OCI-LY1 (cell line): ENCODE data around the gene TENM4.

Experiments used
- CTCF ChIP-seq: fragments of 200-600 bp; sonication (generic), shearing (Covaris generic); IDR thresholded peaks from 2 replicates; pipeline ENCODE4 v1.5.1; 2017; ENCODE audit warnings: mild to moderate bottlenecking, antibody characterized with exemption, low read length, moderate library complexity, mixed read lengths
- EZH2 ChIP-seq: fragments of 200-600 bp; sonication (generic), shearing (Covaris generic); IDR thresholded peaks from 2 replicates; pipeline ENCODE4 v1.8.0; 2017; ENCODE audit warnings: borderline replicate concordance, mixed run types, mild to moderate bottlenecking, antibody characterized with exemption, low read length, moderate library complexity, mixed read lengths

- TF ChIP-seq CTCF (no peak), EZH2 (no peak)
These were observed 415.7 kb downstream of the TENM4 start for GRCh38 chr11:79025097-79025496.
